ENCODE data around the gene IL2RG. TPM values are rescaled to one million over a fixed set of nuclear protein-coding genes. Genes with fewer than 3 reads are reported as not detected.

Gene IL2RG
- total RNA-seq, 1 experiment from 2014 or later: 2.8 TPM

DNA sequence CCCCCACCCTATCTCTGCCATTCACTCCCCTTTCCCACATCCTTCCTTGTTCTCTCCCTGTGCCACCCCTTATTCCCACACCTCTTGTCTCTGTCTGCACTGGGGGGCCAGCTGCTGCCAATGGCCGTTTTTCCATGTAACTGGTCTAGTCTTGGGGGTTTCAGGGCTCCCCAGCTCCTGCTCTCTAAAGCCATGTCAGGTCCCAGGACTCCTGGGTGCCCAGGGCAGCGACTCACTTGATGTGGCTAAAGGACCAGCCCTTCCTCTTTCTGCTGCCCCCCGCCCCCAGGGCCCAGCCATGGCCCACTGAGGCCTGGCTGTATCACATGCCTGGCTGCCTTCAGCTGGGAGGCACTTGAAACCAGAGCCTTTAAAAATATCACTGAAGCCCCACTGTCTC is 43.3 kb upstream of the IL2RG start:
- Histone ChIP-seq H3K27me3 (replicated peaks; ENCODE audit: insufficient read depth, low read depth, low read length, poor library complexity) (no peaks in the 10 kb centered on the region), H3K4me1 (ENCODE audit: insufficient read depth, low read length, poor library complexity, severe bottlenecking) (no peaks in the 10 kb centered on the region), H3K9me3 (ENCODE audit: low read depth, low read length, poor library complexity, severe bottlenecking) (no peaks in the 10 kb centered on the region), H3K27ac (ENCODE audit: low read depth, low read length, poor library complexity, severe bottlenecking) (no peak overlapping the region), H3K4me3 (ENCODE audit: low read depth, low read length, poor library complexity, severe bottlenecking) (no peak overlapping the region), H3K36me3 (ENCODE audit: insufficient read depth, low read length, poor library complexity, severe bottlenecking) (no peaks in the 10 kb centered on the region)
- POLR2A ChIA-PET (ENCODE audit: low non-redundant PET): no interaction called here
- BruUV-seq (replicated peaks): no TSS peak
- CTCF ChIA-PET: no interaction called here
- intact Hi-C loops (cut with micrococcal nuclease; ENCODE audit: unreplicated experiment): no loop called here
- DNase-seq (ENCODE audit: low spot score): no peak
- TF ChIP-seq, protein P1, sequence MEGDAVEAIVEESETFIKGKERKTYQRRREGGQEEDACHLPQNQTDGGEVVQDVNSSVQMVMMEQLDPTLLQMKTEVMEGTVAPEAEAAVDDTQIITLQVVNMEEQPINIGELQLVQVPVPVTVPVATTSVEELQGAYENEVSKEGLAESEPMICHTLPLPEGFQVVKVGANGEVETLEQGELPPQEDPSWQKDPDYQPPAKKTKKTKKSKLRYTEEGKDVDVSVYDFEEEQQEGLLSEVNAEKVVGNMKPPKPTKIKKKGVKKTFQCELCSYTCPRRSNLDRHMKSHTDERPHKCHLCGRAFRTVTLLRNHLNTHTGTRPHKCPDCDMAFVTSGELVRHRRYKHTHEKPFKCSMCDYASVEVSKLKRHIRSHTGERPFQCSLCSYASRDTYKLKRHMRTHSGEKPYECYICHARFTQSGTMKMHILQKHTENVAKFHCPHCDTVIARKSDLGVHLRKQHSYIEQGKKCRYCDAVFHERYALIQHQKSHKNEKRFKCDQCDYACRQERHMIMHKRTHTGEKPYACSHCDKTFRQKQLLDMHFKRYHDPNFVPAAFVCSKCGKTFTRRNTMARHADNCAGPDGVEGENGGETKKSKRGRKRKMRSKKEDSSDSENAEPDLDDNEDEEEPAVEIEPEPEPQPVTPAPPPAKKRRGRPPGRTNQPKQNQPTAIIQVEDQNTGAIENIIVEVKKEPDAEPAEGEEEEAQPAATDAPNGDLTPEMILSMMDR (conservative IDR thresholded peaks at IDR 0.05; ENCODE audit: low read depth, low read length): no peak
- no peak for TF ChIP-seq EZH2 (IDR thresholded peaks at IDR 0.05; ENCODE audit: borderline replicate concordance, low read depth, low read length, poor library complexity, severe bottlenecking)

DNA sequence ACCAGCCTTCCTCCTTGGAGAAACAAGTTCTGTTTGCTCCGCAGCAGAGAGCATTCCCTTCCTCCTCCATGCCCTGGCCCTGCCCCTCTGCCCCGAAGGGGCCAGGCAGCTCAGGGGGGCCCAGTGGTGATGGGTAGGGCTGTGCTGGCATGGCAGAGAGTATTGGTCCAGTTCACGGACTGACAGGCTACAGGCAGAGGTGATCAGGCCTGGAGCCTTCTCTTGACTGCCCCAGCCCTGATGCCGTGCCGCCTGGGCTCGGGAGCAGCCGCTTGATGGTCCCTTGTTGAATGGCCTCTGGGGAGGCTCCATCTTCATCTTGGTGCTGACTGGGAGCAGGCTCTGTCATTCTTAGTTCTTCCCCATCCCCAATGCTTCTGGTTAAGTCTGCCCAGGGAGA is 42.8 kb upstream of the IL2RG start:
- Histone ChIP-seq H3K9me3 (ENCODE audit: low read depth, low read length, poor library complexity, severe bottlenecking) (no peaks in the 10 kb centered on the region), H3K4me1 (ENCODE audit: insufficient read depth, low read length, poor library complexity, severe bottlenecking) (no peaks in the 10 kb centered on the region), H3K36me3 (ENCODE audit: insufficient read depth, low read length, poor library complexity, severe bottlenecking) (no peaks in the 10 kb centered on the region), H3K4me3 (ENCODE audit: low read depth, low read length, poor library complexity, severe bottlenecking) (no peak overlapping the region), H3K27me3 (replicated peaks; ENCODE audit: insufficient read depth, low read depth, low read length, poor library complexity) (no peaks in the 10 kb centered on the region), H3K27ac (ENCODE audit: low read depth, low read length, poor library complexity, severe bottlenecking) (no peak overlapping the region)
- intact Hi-C loops (cut with micrococcal nuclease; ENCODE audit: unreplicated experiment): no loop called here
- POLR2A ChIA-PET (ENCODE audit: low non-redundant PET): no interaction called here
- BruUV-seq (replicated peaks): no TSS peak
- TF ChIP-seq, protein P1 (conservative IDR thresholded peaks at IDR 0.05; ENCODE audit: low read depth, low read length): no peak
- no peak for TF ChIP-seq EZH2 (IDR thresholded peaks at IDR 0.05; ENCODE audit: borderline replicate concordance, low read depth, low read length, poor library complexity, severe bottlenecking)
- CTCF ChIA-PET: no interaction called here
- no peak for DNase-seq (ENCODE audit: low spot score)

DNA sequence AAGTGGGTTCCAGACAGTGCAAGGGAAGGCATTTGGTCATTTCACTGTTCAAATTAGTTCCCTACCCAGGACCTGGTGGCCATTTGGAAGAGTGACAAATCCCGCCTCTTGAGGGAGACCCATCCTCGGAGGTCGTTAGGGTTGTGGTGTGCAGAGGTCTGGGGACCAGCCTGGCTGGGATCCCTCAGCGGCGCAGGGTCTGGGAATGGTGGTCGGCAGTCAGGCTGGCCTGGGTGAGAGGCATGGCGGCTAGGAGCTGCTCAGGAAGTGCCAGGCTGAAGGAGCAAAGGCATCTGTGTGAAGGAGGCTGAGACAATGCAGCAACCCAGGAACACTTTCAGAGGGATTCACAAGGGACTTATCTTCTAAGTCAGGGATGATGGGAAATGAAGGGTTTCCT is 40.0 kb upstream of the IL2RG start:
- Histone ChIP-seq H3K27ac (ENCODE audit: low read depth, low read length, poor library complexity, severe bottlenecking) (no peak overlapping the region), H3K27me3 (replicated peaks; ENCODE audit: insufficient read depth, low read depth, low read length, poor library complexity) (no peaks in the 10 kb centered on the region), H3K36me3 (ENCODE audit: insufficient read depth, low read length, poor library complexity, severe bottlenecking) (no peaks in the 10 kb centered on the region), H3K4me3 (ENCODE audit: low read depth, low read length, poor library complexity, severe bottlenecking) (no peak overlapping the region), H3K4me1 (ENCODE audit: insufficient read depth, low read length, poor library complexity, severe bottlenecking) (peaks cover under 1% of the 10 kb centered on the region), H3K9me3 (ENCODE audit: low read depth, low read length, poor library complexity, severe bottlenecking) (no peaks in the 10 kb centered on the region)
- DNase-seq (ENCODE audit: low spot score): no peak
- POLR2A ChIA-PET (ENCODE audit: low non-redundant PET): no interaction called here
- BruUV-seq (replicated peaks): no TSS peak
- CTCF ChIA-PET: no interaction called here
- intact Hi-C loops (cut with micrococcal nuclease; ENCODE audit: unreplicated experiment): no loop called here
- no peak for TF ChIP-seq EZH2 (IDR thresholded peaks at IDR 0.05; ENCODE audit: borderline replicate concordance, low read depth, low read length, poor library complexity, severe bottlenecking)
- TF ChIP-seq, protein P1 (conservative IDR thresholded peaks at IDR 0.05; ENCODE audit: low read depth, low read length): no peak
